ENCODE results near the gene ACOXL.

ACOXL gene

DNA sequence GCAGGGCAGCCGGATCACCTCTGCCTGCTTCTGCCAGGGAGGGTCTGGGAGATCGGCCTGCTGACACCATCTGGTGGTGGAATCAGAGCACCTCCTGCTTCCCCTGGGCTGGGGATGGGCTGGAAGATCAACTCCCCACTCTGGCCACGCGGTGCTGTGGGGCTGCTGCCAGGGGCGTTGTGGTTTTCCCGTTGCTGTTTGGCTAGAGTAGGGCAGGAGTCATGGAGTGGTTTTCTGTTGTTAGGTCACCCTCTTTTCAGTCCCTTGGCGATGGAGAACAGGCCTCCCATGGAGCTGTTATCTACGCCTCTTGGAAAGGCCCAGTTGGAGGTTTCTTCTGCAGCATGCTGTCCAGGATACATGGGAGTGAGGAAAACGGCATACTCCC is 403.5 kb downstream of the ACOXL start:
- DNase-seq (ENCODE audit: low spot score) = no peak

DNA sequence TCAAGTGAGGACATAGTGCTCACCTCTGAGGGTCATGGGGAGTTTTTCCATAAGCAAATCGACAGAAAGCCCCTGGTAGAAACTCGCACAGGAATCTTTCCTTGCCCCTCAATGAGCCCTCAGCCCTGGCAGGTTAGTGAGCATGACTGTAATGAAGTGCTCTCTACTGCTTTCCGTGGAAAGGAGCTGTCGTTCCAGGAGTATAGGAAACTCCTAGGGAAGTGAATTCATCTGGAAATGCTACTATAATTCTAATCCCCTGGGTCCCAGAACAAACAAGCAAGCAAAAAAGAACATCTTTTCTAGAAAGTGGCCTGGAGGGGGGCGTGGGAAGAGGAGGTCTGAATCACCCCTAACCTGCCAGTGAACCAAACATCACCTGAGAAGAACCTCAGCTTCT is 406.5 kb downstream of the ACOXL start:
- DNase-seq (ENCODE audit: low spot score) = no peak

DNA sequence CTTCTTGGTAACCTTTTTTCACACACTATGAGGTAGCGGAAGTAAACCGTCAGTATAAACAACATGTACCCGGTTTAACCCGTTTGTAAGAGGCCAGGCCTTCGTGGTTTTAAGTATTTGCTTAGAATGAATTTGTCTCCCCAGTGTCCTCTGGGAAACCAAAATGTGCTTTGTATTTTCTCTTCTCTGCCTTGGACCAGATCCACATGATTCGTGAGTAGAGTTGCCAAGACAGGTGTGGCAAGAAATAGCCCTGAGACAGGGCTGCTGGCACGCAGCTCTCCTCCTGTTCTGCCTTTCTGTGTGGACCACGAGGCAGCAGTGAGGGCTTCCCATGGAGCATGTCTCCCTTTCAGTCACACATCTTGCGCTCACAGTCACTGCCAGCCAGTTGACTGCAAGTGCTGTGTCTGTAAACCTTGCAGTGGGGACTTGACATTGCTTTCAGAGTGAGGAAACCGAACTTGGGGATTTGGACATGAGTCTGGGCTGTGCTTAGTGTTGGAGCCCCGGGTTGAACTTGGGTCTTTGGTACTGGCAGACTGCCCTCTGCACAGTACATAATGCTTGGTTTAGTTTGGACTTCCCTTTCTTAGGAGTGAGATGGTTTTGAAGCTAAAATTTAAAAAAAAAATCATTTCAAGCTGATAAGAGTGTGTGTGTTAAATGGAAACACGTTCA is 407.4 kb downstream of the ACOXL start:
- DNase-seq (ENCODE audit: low spot score) = no peak

DNA sequence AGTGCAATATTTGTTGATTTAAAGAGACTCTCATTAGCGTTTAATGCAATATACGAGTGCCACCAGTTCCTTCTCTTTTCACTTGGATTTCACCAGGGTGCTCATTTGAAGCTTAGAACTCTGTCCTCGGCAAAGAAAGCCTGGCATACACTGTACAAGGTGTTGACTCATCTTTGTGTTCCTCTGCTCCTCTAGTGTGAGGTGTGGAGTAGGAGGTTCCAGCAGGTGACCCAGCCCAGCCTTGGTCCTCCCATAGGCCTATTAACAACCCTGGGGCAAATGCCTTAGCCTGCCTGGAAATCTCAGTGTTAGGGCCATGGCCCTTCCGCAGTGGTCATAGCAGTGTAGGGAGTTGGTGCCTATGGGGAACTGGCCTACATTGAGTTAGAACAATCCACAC is 408.4 kb downstream of the ACOXL start:
- no peak for DNase-seq (ENCODE audit: low spot score)

GRCh38 chr2:111142101-111142500 is 409.7 kb downstream of the ACOXL start:
- no peak for DNase-seq (ENCODE audit: low spot score)

DNA sequence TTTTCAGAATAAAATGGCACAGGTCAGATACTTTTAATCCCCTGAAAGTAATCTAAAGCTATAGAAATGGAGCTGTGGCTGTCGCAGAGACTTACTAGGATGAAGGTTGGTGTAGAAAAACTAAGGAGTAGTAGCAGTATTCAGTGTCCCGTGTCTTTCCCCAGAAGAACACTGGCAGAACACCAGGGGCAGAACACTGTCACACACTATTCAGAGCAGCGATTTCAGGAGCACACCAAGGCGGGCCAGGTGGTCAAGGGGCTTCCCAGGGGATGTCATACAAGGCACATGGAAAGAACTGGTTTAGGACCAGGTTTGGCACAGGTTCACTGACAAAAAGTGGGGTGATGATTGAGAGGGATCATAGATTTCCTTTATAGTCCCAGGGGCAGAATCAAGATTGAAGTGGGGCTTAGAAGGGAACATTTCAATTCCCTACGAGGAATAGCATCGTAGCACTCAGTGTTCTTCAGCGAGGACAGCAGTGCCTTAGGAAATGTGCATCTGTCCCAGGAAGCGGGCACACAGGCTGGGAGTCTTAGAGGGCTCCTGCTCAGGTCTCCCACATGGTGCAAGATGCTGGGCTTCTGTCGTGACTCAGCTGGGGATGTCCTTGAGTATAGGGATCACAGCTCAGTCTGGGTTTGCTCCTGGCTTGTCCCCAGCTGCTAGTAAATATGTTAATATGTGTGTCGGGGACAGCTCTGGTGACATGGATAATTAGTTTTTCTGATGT is 410.9 kb downstream of the ACOXL start:
- DNase-seq (ENCODE audit: low spot score) = no peak

DNA sequence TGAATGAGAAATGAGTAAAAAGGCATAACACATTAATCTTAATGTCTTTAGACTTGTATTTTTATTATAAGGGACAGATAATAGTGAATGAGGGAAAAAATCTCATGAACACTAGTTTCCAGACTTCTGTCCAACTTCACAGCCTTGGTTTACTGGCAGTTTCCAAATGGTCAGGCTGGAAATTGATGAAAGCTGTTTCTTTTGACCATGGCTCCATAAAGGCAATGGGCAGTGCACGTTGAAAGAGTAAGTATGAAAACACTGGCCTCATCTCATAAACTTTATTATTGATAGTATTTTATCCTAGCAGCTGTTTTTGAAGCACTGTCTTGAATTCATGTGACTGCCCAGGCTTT is 411.4 kb downstream of the ACOXL start:
- no peak for DNase-seq (ENCODE audit: low spot score)

DNA sequence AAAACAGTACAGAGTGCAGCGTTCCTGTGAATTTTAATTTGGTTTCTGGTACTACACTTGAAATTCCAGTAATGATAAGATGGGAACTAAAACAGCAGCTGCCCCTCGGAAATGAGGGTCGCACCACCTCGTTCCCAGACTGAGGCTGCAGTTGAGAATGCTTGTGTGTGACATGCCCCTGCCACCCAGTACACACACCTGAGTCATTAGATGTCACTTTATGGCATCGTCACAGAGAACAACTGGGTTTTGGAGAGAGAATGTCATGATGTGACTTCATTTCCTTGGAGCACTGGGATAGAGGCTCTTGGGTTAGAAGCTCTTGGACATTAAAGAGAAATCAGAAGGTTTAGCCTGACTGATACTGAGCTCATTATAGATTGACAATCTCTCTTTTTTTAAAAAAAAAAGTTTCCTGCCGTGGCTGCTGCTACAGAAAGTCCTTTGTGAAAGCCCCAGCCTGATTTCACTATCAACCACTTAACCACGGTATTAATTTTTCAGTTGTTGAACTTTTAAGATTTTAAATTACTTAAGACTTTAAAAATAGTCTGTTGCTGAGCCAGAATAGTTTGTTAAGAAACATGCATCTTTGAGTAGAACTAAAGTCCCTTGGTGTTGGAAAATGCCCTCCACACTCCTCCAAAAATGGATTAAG is 412.9 kb downstream of the ACOXL start:
- no peak for DNase-seq (ENCODE audit: low spot score)

GRCh38 chr2:111145951-111146350 is 413.6 kb downstream of the ACOXL start:
- no peak for DNase-seq (ENCODE audit: low spot score)

- DNase-seq (ENCODE audit: low spot score) = no peak
Measured at GRCh38 chr2:111148225-111148873, 416.0 kb downstream of the ACOXL start.

DNA sequence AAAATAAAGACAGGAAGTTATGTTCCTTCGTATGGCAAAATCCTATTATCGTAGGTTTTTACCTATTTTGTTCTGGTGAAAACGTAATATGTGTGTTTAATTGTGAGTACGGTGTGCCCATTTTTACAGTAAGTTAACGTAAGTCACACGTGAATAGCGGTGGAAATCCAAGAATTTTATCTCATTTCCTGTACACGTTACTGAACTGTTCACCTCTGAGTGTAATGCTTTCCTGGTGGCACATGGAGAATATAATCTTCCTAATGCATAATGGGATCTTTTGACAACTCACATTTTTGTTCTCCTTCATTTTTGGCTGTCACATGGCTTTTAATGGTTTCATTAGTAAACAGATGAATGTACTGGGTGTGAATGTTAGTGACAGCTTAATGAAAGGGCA is 416.6 kb downstream of the ACOXL start:
- DNase-seq (ENCODE audit: low spot score) = no peak

DNA sequence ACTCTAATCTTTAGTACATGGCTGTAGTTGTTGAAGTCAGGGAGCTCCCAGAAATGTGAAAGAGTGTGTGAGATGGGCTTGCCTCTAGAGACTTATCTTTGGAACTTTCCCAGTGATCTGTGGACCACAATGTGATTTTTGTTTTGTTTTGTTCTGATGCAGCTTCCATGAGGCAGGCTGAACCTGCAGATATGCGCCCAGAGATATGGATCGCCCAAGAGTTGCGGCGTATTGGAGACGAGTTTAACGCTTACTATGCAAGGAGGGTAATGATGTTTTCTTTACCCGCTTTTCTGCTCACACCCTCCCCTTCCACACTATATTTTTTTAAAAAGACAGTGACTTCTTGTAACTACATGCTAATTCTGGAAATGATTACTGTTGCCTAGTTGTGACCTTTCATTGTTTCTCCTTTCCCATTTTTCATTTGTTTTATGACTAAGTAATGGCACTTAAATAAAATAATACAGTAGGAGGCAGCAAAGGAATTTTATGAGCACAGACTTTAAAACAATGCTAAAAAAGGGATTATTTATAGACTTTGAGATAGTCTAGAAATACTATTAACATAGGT is 417.6 kb downstream of the ACOXL start:
- no peak for DNase-seq (ENCODE audit: low spot score)

- DNase-seq (ENCODE audit: low spot score) = no peak
Measured at GRCh38 chr2:111154758-111155157, 422.4 kb downstream of the ACOXL start.

DNA sequence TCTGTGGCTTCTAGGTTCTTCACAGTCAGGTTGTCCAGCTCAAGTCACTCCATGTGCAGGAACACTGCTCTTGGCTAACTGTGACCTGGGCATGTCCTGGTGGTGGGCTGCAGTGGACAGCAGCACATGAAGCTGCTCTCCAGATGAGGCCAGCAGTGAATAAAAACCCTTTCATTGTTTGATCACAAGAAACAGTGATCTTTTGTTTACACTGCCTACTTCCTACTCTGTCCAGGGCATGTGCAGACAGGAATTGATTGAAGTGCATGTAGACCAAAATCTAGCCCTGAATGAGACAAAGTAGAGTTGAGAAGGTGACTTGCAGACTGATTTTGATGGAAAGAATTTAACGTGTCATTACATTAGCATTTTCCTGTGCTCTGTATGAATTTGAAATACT is 423.2 kb downstream of the ACOXL start:
- no peak for DNase-seq (ENCODE audit: low spot score)

GRCh38 chr2:111156529-111156928 is 424.2 kb downstream of the ACOXL start:
- no peak for DNase-seq (ENCODE audit: low spot score)

DNA sequence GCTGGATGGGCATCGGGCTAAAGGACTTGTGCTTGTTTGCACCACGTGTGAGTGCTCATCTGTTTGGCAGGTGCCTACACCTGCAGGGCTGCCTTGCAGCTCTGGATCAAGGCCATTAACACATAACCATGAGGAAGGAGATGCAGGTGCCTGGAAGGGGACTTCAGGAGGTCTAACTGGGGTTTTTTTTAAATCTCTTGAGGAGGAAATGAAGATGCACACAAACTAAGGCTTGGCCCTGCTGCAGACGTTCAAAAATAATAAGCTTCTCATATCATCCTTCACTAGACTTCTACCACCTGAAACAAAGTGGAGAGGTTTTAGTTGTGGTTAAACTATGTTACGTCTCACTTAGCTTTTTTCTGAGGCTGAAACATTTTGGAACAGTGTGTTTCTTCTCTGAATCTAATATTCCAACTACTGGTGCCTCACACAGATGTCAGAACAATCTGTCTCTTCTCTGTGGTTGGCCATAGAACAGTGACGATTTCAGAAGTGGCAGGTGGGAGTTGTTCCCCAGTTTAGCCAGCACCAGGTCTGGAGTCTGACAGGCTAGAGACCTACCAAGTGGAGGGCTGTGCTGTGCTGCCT is 424.8 kb downstream of the ACOXL start:
- DNase-seq (ENCODE audit: low spot score) = no peak

DNA sequence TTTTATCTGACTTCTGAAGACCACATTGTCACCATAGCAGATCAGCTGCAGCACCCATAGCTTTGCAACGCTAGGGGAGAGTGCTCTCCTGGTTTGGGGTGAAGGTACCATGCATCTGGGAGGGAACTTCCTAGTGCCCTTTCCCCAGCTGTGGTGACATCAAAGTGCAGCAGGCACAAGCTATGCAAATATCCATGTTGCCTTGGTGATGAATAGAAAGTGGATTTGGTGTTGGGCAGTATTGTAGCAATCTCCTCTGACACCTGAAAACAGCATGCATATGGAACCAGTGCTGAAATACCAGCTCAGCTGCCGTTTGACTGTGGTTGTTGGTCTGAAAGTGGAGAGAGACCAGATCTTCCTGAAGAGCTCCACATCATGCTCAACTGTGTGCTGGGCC is 425.4 kb downstream of the ACOXL start:
- DNase-seq (ENCODE audit: low spot score) = no peak

DNA sequence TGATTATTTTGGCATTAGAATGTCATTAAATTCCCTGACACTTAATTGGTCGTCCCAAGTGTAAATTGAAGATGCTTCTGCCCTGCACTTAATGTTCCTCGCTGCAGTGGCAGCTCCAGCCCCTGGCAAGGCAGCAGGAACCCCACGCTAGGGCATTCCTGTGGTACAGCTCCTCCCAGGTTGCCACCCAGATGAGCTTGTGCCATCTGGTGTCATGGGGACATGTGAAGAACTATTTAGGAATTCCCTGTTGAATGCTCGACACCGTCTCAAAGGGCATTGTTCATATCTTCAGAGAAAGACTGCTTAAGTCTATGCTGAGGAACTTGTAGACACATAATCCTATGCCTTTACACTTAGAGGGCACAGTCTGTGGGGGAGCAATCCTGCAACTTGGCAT is 427.3 kb downstream of the ACOXL start:
- DNase-seq (ENCODE audit: low spot score) = no peak

- peak; percentile 16 for DNase-seq (ENCODE audit: low spot score)
Measured at GRCh38 chr2:111160758-111161157, 428.4 kb downstream of the ACOXL start.

DNA sequence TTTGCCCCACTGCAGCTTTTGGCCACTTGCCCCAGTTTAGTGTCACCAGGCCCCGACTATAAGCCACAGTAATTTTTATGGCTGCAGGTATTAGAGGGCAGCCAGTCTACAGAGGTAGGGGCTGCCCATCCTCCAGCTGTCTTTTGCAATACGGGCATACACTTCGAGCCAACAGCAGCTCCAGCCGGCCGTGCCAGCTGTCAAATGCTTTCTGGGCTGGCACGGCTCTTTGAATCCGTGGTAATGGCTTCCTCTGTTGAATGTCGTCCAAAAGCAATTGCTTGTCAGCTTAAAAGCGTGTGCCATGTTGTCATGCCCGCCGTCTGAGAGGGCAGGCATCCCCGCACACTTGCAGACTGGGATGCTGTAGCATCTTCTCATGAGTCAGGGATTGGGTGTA is 429.6 kb downstream of the ACOXL start:
- DNase-seq (ENCODE audit: low spot score) = no peak

DNA sequence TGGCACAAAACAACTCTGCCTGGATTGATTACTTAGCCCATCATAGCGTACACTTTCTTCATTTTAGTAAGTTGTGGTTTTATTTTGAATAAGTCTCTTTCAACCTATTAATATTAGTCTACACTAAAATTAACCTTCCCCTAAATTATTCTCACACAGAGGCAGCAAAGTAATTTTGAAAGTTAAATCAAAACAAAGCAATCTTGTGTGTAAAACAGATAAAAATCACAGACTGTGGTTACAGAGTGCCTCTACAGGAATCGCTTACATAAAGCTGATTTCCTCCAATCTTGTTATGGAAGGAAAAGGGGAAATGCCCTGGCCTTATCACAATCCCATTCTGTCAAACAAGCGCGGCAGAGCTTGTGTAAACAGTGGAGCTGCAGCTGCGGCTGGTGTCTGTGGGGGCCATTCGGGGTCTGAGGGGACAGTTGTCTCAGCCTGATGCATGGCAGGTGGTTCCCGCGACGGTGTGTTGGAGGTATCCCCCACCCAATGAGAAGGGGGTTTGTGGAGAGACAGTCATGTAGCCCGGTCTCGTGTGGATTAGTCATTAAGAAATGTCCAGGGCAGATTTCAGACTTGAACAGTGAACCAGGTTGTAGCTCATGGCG is 430.5 kb downstream of the ACOXL start:
- DNase-seq (ENCODE audit: low spot score) = no peak

- no peak for DNase-seq (ENCODE audit: low spot score)
Measured at GRCh38 chr2:111164078-111164477, 431.7 kb downstream of the ACOXL start.

Data from RKO (cell line).